Fibroblast of lung (primary cell): Measurements from ENCODE around the gene LASP1NB.

Experiments
- DNase-seq, 2 donors: peaks; one replicate each; pipeline versions ENCODE4 v3.0.0 to v3.0.0-alpha.2; 2010; ENCODE audit warnings: low read depth in 2 of 2
- H2AFZ ChIP-seq: 2 replicates; pipeline ENCODE4 v1.5.1; 2012; ENCODE audit warnings: low read length, control low read depth, inconsistent platforms
- H3K27ac ChIP-seq: 2 replicates; pipeline ENCODE4 v1.5.1; 2011; ENCODE audit warnings: low read length, control low read depth; ENCODE audit not compliant: insufficient read depth
- H3K27me3 ChIP-seq: 2 replicates; pipeline ENCODE4 v1.5.1; 2011; ENCODE audit warnings: mild to moderate bottlenecking, low read length; ENCODE audit not compliant: control insufficient read depth, insufficient read depth
- H3K36me3 ChIP-seq: 2 replicates; pipeline ENCODE4 v1.5.1; 2011; ENCODE audit warnings: low read length; ENCODE audit not compliant: control insufficient read depth, insufficient read depth
- H3K4me1 ChIP-seq: 2 replicates; pipeline ENCODE4 v1.5.1; 2011; ENCODE audit warnings: low read length; ENCODE audit not compliant: control insufficient read depth, insufficient read depth; ENCODE audit errors: extremely low read depth
- H3K4me2 ChIP-seq: 2 replicates; pipeline ENCODE4 v1.5.1; 2011; ENCODE audit warnings: low read length, control low read depth; ENCODE audit not compliant: insufficient read depth; ENCODE audit errors: extremely low read depth
- H3K4me3 ChIP-seq, 4 experiments: fragments of 200-600 bp in 1 of 4; sonication (generic) in 1 of 4; replicated peaks in 1 of 4; 2 replicates each; pipeline ENCODE4 v1.5.1; 2011 to 2016; ENCODE audit warnings: low read length in 4 of 4, low read depth in 3 of 4, mild to moderate bottlenecking in 3 of 4, control low read depth in 2 of 4, inconsistent platforms in 1 of 4, mixed read lengths in 1 of 4; ENCODE audit not compliant: insufficient read depth in 1 of 4; ENCODE audit errors: control extremely low read depth in 1 of 4
- H3K79me2 ChIP-seq: 2 replicates; pipeline ENCODE4 v1.5.1; 2012; ENCODE audit warnings: mild to moderate bottlenecking, low read length, inconsistent platforms; ENCODE audit not compliant: control insufficient read depth, insufficient read depth
- H3K9ac ChIP-seq: 2 replicates; pipeline ENCODE4 v1.5.1; 2011; ENCODE audit warnings: mild to moderate bottlenecking, low read length, control low read depth; ENCODE audit not compliant: insufficient read depth
- H3K9me3 ChIP-seq: 2 replicates; pipeline ENCODE4 v1.5.1; 2012; ENCODE audit warnings: low read depth, low read length; ENCODE audit not compliant: control insufficient read depth, insufficient read depth
- H4K20me1 ChIP-seq: 2 replicates; pipeline ENCODE4 v1.5.1; 2011; ENCODE audit warnings: low read length; ENCODE audit not compliant: control insufficient read depth, insufficient read depth; ENCODE audit errors: extremely low read depth
- EZH2 ChIP-seq: IDR thresholded peaks from 2 replicates; pipeline ENCODE4 v1.5.1; 2012; ENCODE audit warnings: low read length, control low read depth, mild to moderate bottlenecking; ENCODE audit errors: missing control alignments
- TF ChIP-seq, protein P1 (sequence below), 2 donors: IDR thresholded peaks in 1 of 2; conservative IDR thresholded peaks in 1 of 2; 1 replicate in 1 of 2; 2 replicates in 1 of 2; pipeline ENCODE4 v1.5.1; 2011 to 2012; ENCODE audit warnings: low read length in 2 of 2, control low read depth in 1 of 2, inconsistent platforms in 1 of 2, low read depth in 1 of 2, mild to moderate bottlenecking in 1 of 2

Gene LASP1NB

DNA sequence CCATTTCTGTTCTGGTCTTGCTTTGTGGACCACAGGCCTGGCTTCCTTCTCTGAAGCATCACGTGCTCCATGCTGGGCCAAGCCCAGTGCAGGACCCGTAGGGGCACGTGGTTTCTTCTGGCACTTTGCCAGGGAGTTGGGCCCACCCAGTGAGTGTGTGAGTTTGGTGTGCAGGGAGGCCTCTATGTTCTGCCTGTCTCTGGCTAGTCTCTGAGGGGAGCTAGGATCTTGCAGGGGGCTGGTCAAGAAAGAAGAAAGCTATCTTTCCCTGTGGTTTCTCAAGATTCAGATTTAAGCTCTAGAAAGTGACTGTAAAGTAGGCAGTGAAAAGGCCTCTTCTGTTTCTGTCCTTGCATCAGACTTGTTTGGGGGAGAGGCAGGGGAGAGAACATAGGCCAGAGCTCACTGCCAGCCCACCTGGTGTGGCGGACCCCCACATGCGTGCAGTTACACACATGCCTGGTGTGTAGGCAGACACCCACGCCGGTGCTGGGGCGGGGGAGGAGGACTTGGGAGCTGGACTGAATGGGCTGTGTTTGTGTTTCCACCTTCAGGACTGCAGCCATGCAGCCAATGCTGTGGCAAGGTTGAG, 43.7 kb upstream of the LASP1NB start:
- peak; percentile 58 to 88 for DNase-seq

DNA sequence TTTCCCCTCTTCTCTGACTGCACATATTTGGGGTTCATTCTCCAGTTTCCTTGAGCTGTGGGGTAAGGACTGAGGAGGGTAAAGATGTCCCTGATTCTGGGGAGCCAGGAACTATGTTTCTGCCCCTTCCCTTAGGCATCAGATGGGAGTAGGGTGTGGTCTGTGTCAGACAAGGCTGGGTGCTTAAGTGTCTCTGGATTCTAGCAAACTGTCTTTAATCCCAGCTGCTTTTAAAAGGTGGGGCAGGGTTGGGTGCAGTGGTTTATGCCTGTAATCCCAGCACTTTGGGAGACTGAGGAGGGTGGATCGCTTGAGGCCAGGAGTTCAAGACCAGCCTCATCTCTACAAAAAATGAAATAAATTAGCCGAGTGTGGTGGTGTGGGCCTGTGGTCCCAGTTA, 42.5 kb upstream of the LASP1NB start:
- H3K4me1 ChIP-seq: peaks cover 62% of the 10 kb centered on the region
- no peaks in the 10 kb centered on the region for H3K27me3 ChIP-seq
- peaks cover 21% of the 10 kb centered on the region for H3K36me3 ChIP-seq
- no peaks in the 10 kb centered on the region for H3K9me3 ChIP-seq
- no peak overlapping the region for H3K27ac ChIP-seq
- DNase-seq: no peak
- H3K4me3 ChIP-seq: no peak overlapping the region
- H3K4me2 ChIP-seq: peak overlapping the region; percentile 13
- no peak overlapping the region for H2AFZ ChIP-seq
- H4K20me1 ChIP-seq: no peaks in the 10 kb centered on the region
- H3K79me2 ChIP-seq: peaks cover 84% of the 10 kb centered on the region
- H3K9ac ChIP-seq: no peak overlapping the region
- TF ChIP-seq, protein P1, sequence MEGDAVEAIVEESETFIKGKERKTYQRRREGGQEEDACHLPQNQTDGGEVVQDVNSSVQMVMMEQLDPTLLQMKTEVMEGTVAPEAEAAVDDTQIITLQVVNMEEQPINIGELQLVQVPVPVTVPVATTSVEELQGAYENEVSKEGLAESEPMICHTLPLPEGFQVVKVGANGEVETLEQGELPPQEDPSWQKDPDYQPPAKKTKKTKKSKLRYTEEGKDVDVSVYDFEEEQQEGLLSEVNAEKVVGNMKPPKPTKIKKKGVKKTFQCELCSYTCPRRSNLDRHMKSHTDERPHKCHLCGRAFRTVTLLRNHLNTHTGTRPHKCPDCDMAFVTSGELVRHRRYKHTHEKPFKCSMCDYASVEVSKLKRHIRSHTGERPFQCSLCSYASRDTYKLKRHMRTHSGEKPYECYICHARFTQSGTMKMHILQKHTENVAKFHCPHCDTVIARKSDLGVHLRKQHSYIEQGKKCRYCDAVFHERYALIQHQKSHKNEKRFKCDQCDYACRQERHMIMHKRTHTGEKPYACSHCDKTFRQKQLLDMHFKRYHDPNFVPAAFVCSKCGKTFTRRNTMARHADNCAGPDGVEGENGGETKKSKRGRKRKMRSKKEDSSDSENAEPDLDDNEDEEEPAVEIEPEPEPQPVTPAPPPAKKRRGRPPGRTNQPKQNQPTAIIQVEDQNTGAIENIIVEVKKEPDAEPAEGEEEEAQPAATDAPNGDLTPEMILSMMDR (conservative IDR thresholded peaks at IDR 0.05 in 1 of 2, IDR thresholded peaks at IDR 0.05 in 1 of 2; ENCODE audit: low read depth in 1 of 2, low read length in 2 of 2): no peak
- no peak for TF ChIP-seq EZH2

More for the DNA sequence above, 43.7 kb upstream of the LASP1NB start:
- Histone ChIP-seq H3K9me3 (no peaks in the 10 kb centered on the region), H3K36me3 (peaks cover 17% of the 10 kb centered on the region), H3K4me2 (peak overlapping the region; percentile 7), H2AFZ (no peak overlapping the region), H3K27ac (no peak overlapping the region), H3K27me3 (no peaks in the 10 kb centered on the region), H4K20me1 (no peaks in the 10 kb centered on the region), H3K4me3 (peak overlapping the region in 1 of 4 experiments; percentile 2), H3K79me2 (peaks cover 84% of the 10 kb centered on the region), H3K9ac (no peak overlapping the region), H3K4me1 (peaks cover 66% of the 10 kb centered on the region)
- TF ChIP-seq EZH2: no peak
- TF ChIP-seq, protein P1 (conservative IDR thresholded peaks at IDR 0.05 in 1 of 2, IDR thresholded peaks at IDR 0.05 in 1 of 2; ENCODE audit: low read depth in 1 of 2, low read length in 2 of 2): no peak

DNA sequence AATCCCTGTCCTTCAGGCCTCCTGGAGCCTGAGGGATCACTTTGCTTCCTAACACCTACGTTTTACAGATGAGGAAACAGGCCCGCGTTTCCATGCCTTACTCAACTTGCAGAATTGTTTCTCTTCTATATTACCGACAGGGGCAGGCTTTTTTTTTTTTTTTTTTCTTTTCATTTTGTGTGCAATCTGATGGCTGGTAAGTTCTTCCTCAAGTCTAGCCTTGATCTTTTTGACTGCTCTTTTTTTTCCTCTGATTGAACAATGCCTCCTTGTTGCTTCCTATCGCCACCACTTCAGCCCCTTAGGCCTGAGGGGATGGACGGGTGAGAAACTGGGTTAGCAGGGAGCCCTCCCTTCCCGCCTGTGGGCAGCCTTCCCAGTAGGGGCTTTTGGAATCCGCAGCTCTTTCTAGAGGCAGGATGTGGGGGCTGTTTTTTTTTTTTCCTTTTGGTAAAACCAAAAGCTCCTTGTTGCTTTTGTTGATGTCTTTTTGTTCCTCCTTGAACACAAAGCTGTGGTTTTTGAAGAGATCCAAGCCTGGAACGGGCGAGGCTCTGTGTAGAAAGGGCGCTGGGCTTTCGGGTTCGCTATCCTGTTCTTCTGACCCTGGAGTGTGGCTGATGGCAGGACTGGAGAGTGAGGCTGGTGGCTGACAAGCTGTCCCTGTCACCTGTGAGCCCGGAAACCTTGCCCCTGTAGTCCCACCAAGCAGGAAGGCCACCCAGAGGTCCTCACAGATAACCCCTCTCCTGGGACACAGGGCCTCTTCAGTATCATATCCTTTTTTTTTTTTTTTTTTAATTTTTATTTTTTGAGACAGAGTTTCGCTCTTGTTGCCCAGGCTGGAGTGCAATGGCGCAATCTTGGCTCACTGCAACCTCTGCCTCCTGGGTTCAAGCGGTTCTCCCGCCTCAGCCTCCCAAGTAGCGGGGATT, 41.6 kb upstream of the LASP1NB start:
- no peaks in the 10 kb centered on the region for H4K20me1 ChIP-seq
- peak in 1 of 2 donors; percentile 57 for DNase-seq
- H3K27ac ChIP-seq: peak overlapping the region; percentile 17
- no peaks in the 10 kb centered on the region for H3K27me3 ChIP-seq
- H3K79me2 ChIP-seq: peaks cover 84% of the 10 kb centered on the region
- peaks cover 54% of the 10 kb centered on the region for H3K4me1 ChIP-seq
- no peak overlapping the region for H3K4me3 ChIP-seq
- TF ChIP-seq, protein P1 (conservative IDR thresholded peaks at IDR 0.05 in 1 of 2, IDR thresholded peaks at IDR 0.05 in 1 of 2; ENCODE audit: low read depth in 1 of 2, low read length in 2 of 2): peak in 1 of 2 donors; percentile 5
- TF ChIP-seq EZH2: no peak
- peak overlapping the region; percentile 21 for H3K4me2 ChIP-seq
- H3K9me3 ChIP-seq: no peaks in the 10 kb centered on the region
- no peak overlapping the region for H3K9ac ChIP-seq
- H3K36me3 ChIP-seq: peaks cover 21% of the 10 kb centered on the region
- H2AFZ ChIP-seq: no peak overlapping the region
